MM.1S (cell line): ENCODE results near the gene CD93.

Experiments used
- DNase-seq: peaks from one replicate; pipeline ENCODE4 v3.0.0-alpha.2; 2015
- H2AFZ ChIP-seq: fragments of 300-600 bp; sonication (generic); 2 replicates; pipeline ENCODE4 v1.6.0; 2016; ENCODE audit warnings: antibody characterized with exemption, low read length
- H3F3A ChIP-seq: fragments of 300-600 bp; sonication (generic); 2 replicates; pipeline ENCODE4 v1.6.1; 2016; ENCODE audit warnings: mild to moderate bottlenecking, antibody characterized with exemption, low read length, moderate library complexity, mixed read lengths; ENCODE audit not compliant: insufficient read depth
- H3K27ac ChIP-seq: fragments of 300-600 bp; sonication (generic); 2 replicates; pipeline ENCODE4 v1.5.1; 2016; ENCODE audit warnings: mild to moderate bottlenecking, low read length
- H3K27me3 ChIP-seq: fragments of 300-600 bp; sonication (generic); replicated peaks from 2 replicates; pipeline ENCODE4 v1.6.0; 2016; ENCODE audit warnings: low read length; ENCODE audit not compliant: insufficient read depth
- H3K36me3 ChIP-seq: fragments of 300-600 bp; sonication (generic); replicated peaks from 2 replicates; pipeline ENCODE4 v1.6.1; 2016; ENCODE audit warnings: mild to moderate bottlenecking, low read length, mixed read lengths; ENCODE audit not compliant: insufficient read depth
- H3K4me1 ChIP-seq: fragments of 300-600 bp; sonication (generic); 2 replicates; pipeline ENCODE4 v1.6.1; 2016; ENCODE audit warnings: low read length, mixed read lengths
- H3K4me2 ChIP-seq: fragments of 300-600 bp; sonication (generic); 2 replicates; pipeline ENCODE4 v1.6.0; 2016; ENCODE audit warnings: low read depth, low read length
- H3K4me3 ChIP-seq: fragments of 300-600 bp; sonication (generic); 2 replicates; pipeline ENCODE4 v1.5.1; 2016; ENCODE audit warnings: low read length, mixed read lengths
- H3K79me2 ChIP-seq: fragments of 300-600 bp; sonication (generic); 2 replicates; pipeline ENCODE4 v1.6.1; 2016; ENCODE audit warnings: mixed run types, low read length, mixed read lengths
- H3K9ac ChIP-seq: fragments of 300-600 bp; sonication (generic); 2 replicates; pipeline ENCODE4 v1.6.1; 2016; ENCODE audit warnings: low read length, mixed read lengths
- H3K9me2 ChIP-seq: fragments of 300-600 bp; sonication (generic); replicated peaks from 2 replicates; pipeline ENCODE4 v1.6.1; 2016; ENCODE audit warnings: mild to moderate bottlenecking, low read length, mixed read lengths; ENCODE audit not compliant: insufficient read depth
- H3K9me3 ChIP-seq: fragments of 300-600 bp; sonication (generic); replicated peaks from 2 replicates; pipeline ENCODE4 v1.6.1; 2016; ENCODE audit warnings: mild to moderate bottlenecking, low read length, mixed read lengths; ENCODE audit not compliant: insufficient read depth
- H4K20me1 ChIP-seq: fragments of 300-600 bp; sonication (generic); 2 replicates; pipeline ENCODE4 v1.6.1; 2016; ENCODE audit warnings: mild to moderate bottlenecking, low read length, moderate library complexity, mixed read lengths; ENCODE audit not compliant: insufficient read depth
- CTCF ChIP-seq: fragments of 300-600 bp; sonication (generic); IDR thresholded peaks from 2 replicates; pipeline ENCODE4 v1.5.1; 2016; ENCODE audit warnings: antibody characterized with exemption, low read length, mixed read lengths
- EZH2 ChIP-seq: fragments of 300-600 bp; sonication (generic); optimal IDR thresholded peaks from 2 replicates; pipeline ENCODE3; 2017; ENCODE audit warnings: low read depth, mild to moderate bottlenecking, antibody characterized with exemption, low read length, mixed read lengths
- EZH2phosphoT487 ChIP-seq: fragments of 300-600 bp; sonication (generic); IDR thresholded peaks from 2 replicates; pipeline ENCODE4 v1.6.1; 2018; ENCODE audit warnings: antibody characterized with exemption, low read length

Gene CD93

GRCh38 chr20:23122321-23122720, 36.2 kb upstream of the CD93 start:
- Histone ChIP-seq H3K9ac (no peak overlapping the region), H2AFZ (no peak overlapping the region), H3K79me2 (no peaks in the 10 kb centered on the region), H3K4me1 (no peaks in the 10 kb centered on the region), H3K36me3 (no peaks in the 10 kb centered on the region), H3K9me3 (no peaks in the 10 kb centered on the region), H3K27ac (no peak overlapping the region), H4K20me1 (no peaks in the 10 kb centered on the region), H3F3A (no peaks in the 10 kb centered on the region), H3K4me2 (no peak overlapping the region), H3K27me3 (no peaks in the 10 kb centered on the region), H3K9me2 (no peaks in the 10 kb centered on the region), H3K4me3 (no peak overlapping the region)
- no peak for DNase-seq
- TF ChIP-seq EZH2phosphoT487 (no peak), EZH2 (no peak), CTCF (no peak)

DNA sequence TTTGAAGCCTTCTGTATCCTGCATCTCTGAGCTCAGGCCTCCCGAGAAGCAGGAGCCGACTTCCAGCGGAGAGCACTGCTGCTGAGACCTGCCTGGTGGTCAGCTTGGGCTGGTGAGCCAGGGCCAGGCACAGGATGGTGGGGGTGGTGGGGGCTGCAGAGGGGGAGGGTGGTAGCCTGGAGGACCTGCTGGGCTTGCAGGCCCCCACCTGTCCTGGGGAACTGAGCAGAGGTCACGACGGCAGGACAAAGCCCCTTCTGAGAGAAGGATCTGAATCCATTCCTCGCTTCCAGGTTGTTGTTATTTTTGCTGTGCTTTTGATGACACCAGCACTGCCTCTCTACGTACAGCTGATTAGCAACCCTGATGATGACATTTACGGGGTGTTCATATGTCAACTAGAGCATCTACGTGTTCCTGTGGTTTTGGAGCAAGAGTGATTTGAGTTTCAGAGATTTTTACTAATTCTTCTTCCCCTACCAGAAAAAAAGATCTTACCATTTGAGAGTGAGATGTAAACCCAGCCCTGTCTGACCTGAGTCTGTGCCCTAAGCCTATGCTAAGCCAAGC, 35.7 kb upstream of the CD93 start:
- H3K4me1 ChIP-seq, result no peaks in the 10 kb centered on the region
- TF ChIP-seq EZH2, result no peak
- no peak for TF ChIP-seq CTCF
- no peak for TF ChIP-seq EZH2phosphoT487
- H2AFZ ChIP-seq, result no peak overlapping the region

GRCh38 chr20:23120936-23121750, 35.0 kb upstream of the CD93 start:
- no peak for TF ChIP-seq EZH2phosphoT487
- TF ChIP-seq EZH2, result no peak
- TF ChIP-seq CTCF, result no peak

More for the DNA sequence above, 35.7 kb upstream of the CD93 start:
- Histone ChIP-seq H3K4me2 (no peak overlapping the region), H3K9me2 (no peaks in the 10 kb centered on the region), H3K79me2 (no peaks in the 10 kb centered on the region), H3K9ac (no peak overlapping the region), H3K9me3 (no peaks in the 10 kb centered on the region), H3K27me3 (no peaks in the 10 kb centered on the region), H3F3A (no peaks in the 10 kb centered on the region), H4K20me1 (no peaks in the 10 kb centered on the region), H3K4me3 (no peak overlapping the region), H3K27ac (no peak overlapping the region), H3K36me3 (no peaks in the 10 kb centered on the region)
- no peak for DNase-seq

More at GRCh38 chr20:23120936-23121750, 35.0 kb upstream of the CD93 start:
- Histone ChIP-seq H3K79me2 (no peaks in the 10 kb centered on the region), H3K4me3 (no peak overlapping the region), H3K27ac (no peak overlapping the region), H2AFZ (no peak overlapping the region), H3K9ac (no peak overlapping the region), H3K4me1 (no peaks in the 10 kb centered on the region), H4K20me1 (no peaks in the 10 kb centered on the region), H3F3A (no peaks in the 10 kb centered on the region), H3K36me3 (no peaks in the 10 kb centered on the region), H3K27me3 (no peaks in the 10 kb centered on the region), H3K9me3 (no peaks in the 10 kb centered on the region), H3K9me2 (no peaks in the 10 kb centered on the region), H3K4me2 (no peak overlapping the region)
- no peak for DNase-seq
